ENCODE results near the gene TXLNG.

The TXLNG gene

GRCh38 chrX:16804923-16805464 is 18.7 kb downstream of the TXLNG start:
- H3K4me3 ChIP-seq (ENCODE audit: low read depth, low read length), result no peak overlapping the region
- TF ChIP-seq CTCF (IDR thresholded peaks at IDR 0.05; ENCODE audit: borderline replicate concordance, insufficient read depth, low read depth, low read length), result no peak

- H3K4me3 ChIP-seq (ENCODE audit: low read depth, low read length), result no peak overlapping the region
These were observed 21.3 kb downstream of the TXLNG start for GRCh38 chrX:16807548-16807947.

GRCh38 chrX:16807976-16808542 is 21.8 kb downstream of the TXLNG start:
- H3K4me3 ChIP-seq (ENCODE audit: low read depth, low read length), result no peak overlapping the region
- no peak for TF ChIP-seq CTCF (IDR thresholded peaks at IDR 0.05; ENCODE audit: borderline replicate concordance, insufficient read depth, low read depth, low read length)

More at GRCh38 chrX:16807548-16807947, 21.3 kb downstream of the TXLNG start:
- TF ChIP-seq CTCF (IDR thresholded peaks at IDR 0.05; ENCODE audit: borderline replicate concordance, insufficient read depth, low read depth, low read length), result no peak

GRCh38 chrX:16814597-16814996 is 28.3 kb downstream of the TXLNG start:
- no peak overlapping the region for H3K4me3 ChIP-seq (ENCODE audit: low read depth, low read length)
- TF ChIP-seq CTCF (IDR thresholded peaks at IDR 0.05; ENCODE audit: borderline replicate concordance, insufficient read depth, low read depth, low read length), result no peak

- no peak for TF ChIP-seq CTCF (IDR thresholded peaks at IDR 0.05; ENCODE audit: borderline replicate concordance, insufficient read depth, low read depth, low read length)
- no peak overlapping the region for H3K4me3 ChIP-seq (ENCODE audit: low read depth, low read length)
These were observed 33.4 kb downstream of the TXLNG start for GRCh38 chrX:16819634-16820033.

- TF ChIP-seq CTCF (IDR thresholded peaks at IDR 0.05; ENCODE audit: borderline replicate concordance, insufficient read depth, low read depth, low read length), result no peak
- H3K4me3 ChIP-seq (ENCODE audit: low read depth, low read length), result no peak overlapping the region
These were observed 36.5 kb downstream of the TXLNG start for GRCh38 chrX:16822723-16823122.

GRCh38 chrX:16825264-16826035 is 39.2 kb downstream of the TXLNG start:
- no peak for TF ChIP-seq CTCF (IDR thresholded peaks at IDR 0.05; ENCODE audit: borderline replicate concordance, insufficient read depth, low read depth, low read length)
- H3K4me3 ChIP-seq (ENCODE audit: low read depth, low read length), result no peak overlapping the region
